GM12874 (cell line): ENCODE data around the gene CCDC88A.

Experiments
- TF ChIP-seq, protein P1 (sequence below): IDR thresholded peaks from 2 replicates; pipeline ENCODE4 v1.5.1; 2011; ENCODE audit warnings: low read depth, mild to moderate bottlenecking, control low read depth, low read length, moderate library complexity; ENCODE audit not compliant: insufficient read depth

CCDC88A gene

DNA sequence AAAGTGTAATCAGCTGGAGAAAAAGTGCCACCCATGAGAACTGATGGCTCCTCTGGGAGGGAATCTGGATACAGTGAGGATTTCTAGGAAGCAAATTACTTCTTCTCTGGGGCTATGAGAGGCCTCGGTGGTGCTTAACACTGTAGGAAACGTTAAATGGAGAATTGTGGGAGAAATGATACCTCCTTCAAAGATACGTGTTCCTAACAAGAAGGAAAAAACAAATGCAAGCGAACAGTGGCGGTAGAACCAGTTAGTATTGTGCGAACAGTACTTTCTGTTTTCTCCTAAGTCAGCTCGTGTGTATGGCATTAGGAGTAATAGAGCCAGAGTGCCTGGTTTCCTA is 150.0 kb downstream of the CCDC88A start:
- TF ChIP-seq, protein P1, sequence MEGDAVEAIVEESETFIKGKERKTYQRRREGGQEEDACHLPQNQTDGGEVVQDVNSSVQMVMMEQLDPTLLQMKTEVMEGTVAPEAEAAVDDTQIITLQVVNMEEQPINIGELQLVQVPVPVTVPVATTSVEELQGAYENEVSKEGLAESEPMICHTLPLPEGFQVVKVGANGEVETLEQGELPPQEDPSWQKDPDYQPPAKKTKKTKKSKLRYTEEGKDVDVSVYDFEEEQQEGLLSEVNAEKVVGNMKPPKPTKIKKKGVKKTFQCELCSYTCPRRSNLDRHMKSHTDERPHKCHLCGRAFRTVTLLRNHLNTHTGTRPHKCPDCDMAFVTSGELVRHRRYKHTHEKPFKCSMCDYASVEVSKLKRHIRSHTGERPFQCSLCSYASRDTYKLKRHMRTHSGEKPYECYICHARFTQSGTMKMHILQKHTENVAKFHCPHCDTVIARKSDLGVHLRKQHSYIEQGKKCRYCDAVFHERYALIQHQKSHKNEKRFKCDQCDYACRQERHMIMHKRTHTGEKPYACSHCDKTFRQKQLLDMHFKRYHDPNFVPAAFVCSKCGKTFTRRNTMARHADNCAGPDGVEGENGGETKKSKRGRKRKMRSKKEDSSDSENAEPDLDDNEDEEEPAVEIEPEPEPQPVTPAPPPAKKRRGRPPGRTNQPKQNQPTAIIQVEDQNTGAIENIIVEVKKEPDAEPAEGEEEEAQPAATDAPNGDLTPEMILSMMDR, result no peak

DNA sequence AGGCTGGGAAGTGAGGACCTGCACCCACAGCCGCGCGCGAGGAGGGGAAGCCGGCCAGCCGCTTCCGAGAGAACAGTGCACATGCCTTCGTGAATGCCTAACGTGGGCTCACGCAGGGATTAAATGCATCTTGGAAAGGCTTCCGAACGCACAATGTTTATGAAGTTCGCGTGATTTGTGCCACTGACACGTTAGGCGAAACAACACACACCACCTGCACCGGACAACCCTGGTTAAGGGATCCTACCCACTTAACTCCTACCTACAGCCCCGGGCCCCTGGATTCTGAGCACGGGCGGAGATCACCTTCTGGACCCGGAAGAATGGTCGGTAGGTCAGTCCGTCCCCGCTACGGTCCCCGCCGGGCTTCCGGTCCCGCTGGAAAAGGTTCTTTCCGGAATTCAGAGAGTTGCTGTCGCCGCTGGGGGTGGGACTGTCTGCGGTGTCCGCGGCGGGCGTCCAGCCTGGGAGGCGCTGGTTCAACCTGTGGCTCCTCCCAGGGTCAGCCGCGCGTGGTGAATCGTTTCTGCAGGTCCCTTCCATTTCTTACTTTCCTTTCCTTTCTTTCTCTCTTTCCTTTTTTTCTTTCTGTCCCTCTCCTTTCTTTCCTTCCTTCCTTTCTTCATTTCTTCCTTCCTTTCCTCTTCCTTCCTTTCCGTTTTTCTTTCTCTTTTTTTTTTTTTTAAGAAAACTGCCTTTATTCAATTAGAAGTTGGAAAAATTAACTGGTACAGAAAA is 150.6 kb downstream of the CCDC88A start, which contains the start of gene MTIF2:
TSS of gene MTIF2 (minus strand) at position 325 of the 738 bp plus-strand sequence. CDS start 5,373 bp downstream, outside the sequence.
- TF ChIP-seq, protein P1, result 0 out of 2 replicates have a peak, but pooled peaks have one; percentile 2

DNA sequence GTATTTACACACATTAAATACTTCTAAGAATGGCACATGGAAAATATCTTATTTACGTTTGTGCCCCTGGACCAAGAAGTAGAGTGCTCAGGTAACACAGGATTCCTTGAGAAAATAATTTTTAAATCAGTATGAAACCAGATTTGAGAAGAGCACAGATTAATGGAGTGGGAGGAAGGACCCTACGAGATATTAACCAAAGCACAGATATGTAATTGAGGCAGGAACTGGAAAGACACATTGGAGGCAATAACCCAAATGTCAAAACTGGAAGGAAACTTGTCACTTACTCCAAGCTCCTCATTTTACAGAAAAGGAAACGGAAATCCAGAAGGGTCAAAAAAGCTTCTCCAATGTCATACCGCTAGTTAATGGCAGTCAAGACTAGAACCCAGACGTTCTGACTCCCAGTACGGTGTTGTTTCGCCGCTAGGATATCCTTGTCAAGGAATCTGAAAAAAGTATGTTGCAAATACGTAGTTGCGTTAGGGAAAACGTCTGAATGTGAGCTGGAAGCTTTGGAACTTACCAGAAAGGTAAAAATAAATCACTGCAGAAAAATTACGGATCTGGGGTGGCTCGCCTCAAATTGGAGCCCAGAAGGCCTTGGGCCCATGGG is 151.3 kb downstream of the CCDC88A start:
- TF ChIP-seq, protein P1, result no peak

DNA sequence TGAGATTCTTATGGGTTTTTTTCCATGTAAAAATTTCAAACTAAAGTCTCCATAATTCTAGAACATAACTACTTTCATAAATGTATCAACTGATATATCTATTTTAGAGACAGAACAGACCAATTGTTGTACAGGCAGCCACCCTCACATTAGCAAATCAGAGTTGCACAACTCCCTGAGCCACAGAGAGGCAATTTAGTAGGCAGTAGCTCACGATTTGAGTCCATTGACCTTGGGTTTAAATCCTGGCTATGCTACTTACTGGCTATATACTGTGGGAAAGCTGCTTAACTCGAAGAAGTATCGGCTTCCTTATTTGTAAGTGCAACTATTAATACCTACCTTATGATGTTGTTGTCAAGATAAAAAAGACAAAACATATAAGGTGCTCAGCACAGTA is 166.8 kb downstream of the CCDC88A start:
- TF ChIP-seq, protein P1, result no peak

DNA sequence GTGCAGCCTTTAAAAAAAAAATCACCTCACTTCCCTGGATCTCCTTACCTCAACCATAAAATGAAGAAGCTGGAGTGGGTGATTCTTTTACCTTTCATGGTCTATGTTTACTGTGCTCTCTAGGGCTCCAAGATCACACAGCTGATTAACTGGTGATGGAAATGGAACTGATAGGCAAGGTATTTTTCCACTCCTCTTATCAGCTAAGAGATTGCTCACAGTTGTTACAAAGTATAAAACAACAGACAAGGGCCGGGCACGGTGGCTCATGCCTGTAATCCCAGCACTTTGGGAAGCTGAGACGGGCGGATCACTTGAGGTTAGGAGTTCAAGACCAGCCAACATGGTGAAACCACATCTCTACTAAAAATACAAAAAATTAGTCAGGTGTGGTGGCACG is 172.6 kb downstream of the CCDC88A start:
- TF ChIP-seq, protein P1, result no peak

DNA sequence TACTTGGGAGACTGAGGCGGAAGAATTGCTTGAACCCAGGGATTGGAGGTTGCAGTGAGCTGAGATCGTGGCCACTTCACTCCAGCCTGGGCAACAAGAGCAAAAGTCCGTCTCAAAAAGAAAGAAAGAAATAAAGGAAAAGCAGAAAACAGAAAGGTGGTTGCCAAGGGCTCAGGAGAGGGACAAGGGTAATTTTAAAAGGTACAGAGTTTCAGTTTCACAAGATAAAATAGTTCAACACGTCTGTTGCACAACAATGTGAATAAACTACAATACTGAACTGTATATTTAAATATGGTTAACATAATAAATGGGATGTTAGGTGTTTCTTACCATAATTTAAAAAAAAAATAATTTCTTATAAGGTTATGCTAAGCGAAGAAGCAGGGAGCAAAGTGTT is 174.2 kb downstream of the CCDC88A start:
- TF ChIP-seq, protein P1, result no peak

DNA sequence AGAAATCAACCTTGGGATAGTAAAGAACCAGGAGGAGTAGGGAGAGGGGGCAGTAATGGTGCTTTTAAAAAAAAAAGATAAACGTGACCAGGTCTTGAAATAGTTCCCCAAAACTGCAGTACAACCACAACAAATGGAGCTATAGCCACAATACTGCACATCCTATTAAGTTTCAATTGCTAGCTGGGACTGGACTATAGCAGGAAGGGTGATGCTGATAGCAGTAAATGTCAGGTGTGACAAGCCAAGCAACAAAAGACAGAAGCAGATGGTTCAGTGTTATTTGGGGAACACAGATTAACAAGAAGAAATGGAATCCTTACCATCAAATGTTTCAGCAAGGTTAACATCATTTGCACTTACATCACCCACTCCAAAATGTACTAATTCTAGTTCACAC is 177.0 kb downstream of the CCDC88A start:
- TF ChIP-seq, protein P1, result no peak
